Ovary (tissue), 9 donors: Measurements from ENCODE around the gene WDR37. TPM values are rescaled to one million over a fixed set of nuclear protein-coding genes. Genes with fewer than 3 reads are reported as not detected.

Experiments used
- DNase-seq, 5 donors: peaks; one replicate each; pipeline ENCODE4 v3.0.0-alpha.2; 2019 to 2020
- H3K27ac ChIP-seq, 2 donors: fragments of 200-600 bp; one replicate each; pipeline versions ENCODE4 v1.5.1 to v1.8.0; 2019 to 2022
- H3K27me3 ChIP-seq: fragments of 200-600 bp; one replicate; pipeline ENCODE4 v1.8.0; 2022
- H3K36me3 ChIP-seq: fragments of 200-600 bp; sonication (generic); one replicate; pipeline ENCODE4 v1.5.1; 2019
- H3K4me1 ChIP-seq: one replicate; pipeline ENCODE4 v1.8.1; 2013; ENCODE audit warnings: mild to moderate bottlenecking, moderate library complexity; ENCODE audit not compliant: insufficient read depth
- H3K4me3 ChIP-seq: fragments of 200-600 bp; sonication (generic); one replicate; pipeline ENCODE4 v1.5.1; 2017
- H3K9me3 ChIP-seq, 2 donors: fragments of 200-600 bp in 1 of 2; sonication (generic) in 1 of 2; one replicate each; pipeline versions ENCODE4 v1.5.1 to v1.8.1; 2013 to 2019; ENCODE audit warnings: mild to moderate bottlenecking in 1 of 2, moderate library complexity in 1 of 2
- EP300 ChIP-seq: sonication (generic); formaldehyde crosslinking; IDR thresholded peaks from one replicate; pipeline ENCODE4 v1.6.1; 2017; ENCODE audit warnings: antibody characterized with exemption
- POLR2A ChIP-seq: fragments of 450-650 bp; IDR thresholded peaks from one replicate; pipeline ENCODE4 v1.6.1; 2017; ENCODE audit warnings: antibody characterized with exemption, mild to moderate bottlenecking, moderate library complexity
- WGBS, 3 donors: extraction: QIAGEN DNeasy Blood & Tissue Kit in 1 of 3; methylation state at CpG; one replicate each; pipeline versions ENCODE4 v1.1.5 to v1.1.7; 2013 to 2017; 5-methylcytosine and 5-hydroxymethylcytosine counted together
- intact Hi-C, 4 donors: fragments of 100-400 bp; cut with DNase I; formaldehyde crosslinking; loops; one replicate each; pipeline versions ENCODE4 v1.11.0 to v1.15.1; 2022 to 2023
- polyA plus RNA-seq, 2 donors: library from polyadenylated mRNA; stranded (reverse); fragments of 200-250 nt in 1 of 2; fragments of 350-450 nt in 1 of 2; fragmentation: Illumina TruSeq in 1 of 2; extraction: RNeasy Lipid Tissue Mini Kit (QIAGEN cat#74804) in 1 of 2; gene quantifications; one replicate each; pipeline ENCODE4 v1.2.3, GENCODE V29; 2013 to 2014
- total RNA-seq, 7 donors: library from RNA; depleted of rRNA in 2 of 7; stranded (reverse); fragments of >200 nt in 2 of 7; fragmentation: NEBNext Ultra II Directional in 3 of 7; extraction: Animal tissue kit (Norgen Biotek cat#: 25700) in 3 of 7; gene quantifications; one replicate each; pipeline versions ENCODE4 v1.1.0 to v1.2.4, GENCODE V29; 2016 to 2023
- TF ChIP-seq, protein P1 (sequence below), 3 donors: fragments of 450-650 bp in 2 of 3; fragments of 200-600 bp in 1 of 3; IDR thresholded peaks; one replicate each; pipeline versions ENCODE4 v1.5.1 to v1.8.0; 2016 to 2022; ENCODE audit warnings: antibody characterized with exemption in 3 of 3, mild to moderate bottlenecking in 1 of 3
- donor health status: DM: no; HTN: no; CAD: no; lungs with moderate emphysema.
- donor health status: DM: no; HTN: no; CAD: no.
- donor health status: Bipolar disorder and iron deficiency.
- donor health status: DM: yes; HTN: yes; CAD: no.
- donor health status: DM: no; HTN: no; CAD: no.
- donor health status: DM: yes; HTN: yes; CAD: no.

The WDR37 gene
- total and polyA plus RNA-seq, 9 donors, result 6.6 to 20.0 (median 14.8) TPM

DNA sequence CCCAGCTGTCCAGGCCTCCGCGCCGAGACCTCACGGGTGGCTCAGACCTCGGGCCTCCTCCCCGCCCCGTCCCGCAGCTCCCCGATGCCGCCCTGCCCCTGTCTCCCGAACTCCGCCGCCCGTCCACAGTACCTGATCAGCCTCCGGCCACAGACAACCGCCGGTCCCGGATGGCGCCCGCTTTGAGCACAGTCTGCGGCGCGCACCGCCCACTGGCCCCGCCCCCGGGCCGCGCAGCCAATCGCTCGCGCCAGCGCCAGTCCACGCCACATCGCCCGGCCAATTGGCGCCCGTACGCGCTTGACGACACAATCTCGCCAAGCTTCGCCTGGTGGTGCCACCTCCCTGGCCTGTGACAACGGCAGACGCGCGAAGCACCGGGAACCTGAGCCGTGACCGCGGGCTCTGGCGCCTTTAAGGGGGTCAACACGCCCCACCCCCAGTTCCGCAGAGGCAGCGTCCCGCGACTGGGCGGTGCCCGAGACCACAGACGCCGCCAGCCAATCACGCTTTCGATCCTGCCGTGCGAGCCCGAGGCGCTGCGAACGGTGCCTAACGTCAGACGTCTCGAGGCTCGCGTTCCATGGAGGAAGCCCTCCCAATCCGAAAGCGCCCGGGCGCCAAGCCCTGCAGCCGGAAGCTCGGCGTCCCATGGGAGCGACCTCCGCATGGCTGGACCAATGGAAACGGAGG, 7.3 kb upstream of the WDR37 start, which contains the start of gene IDI1:
TSS of gene IDI1 (minus strand) at position 388 of the 693 bp plus-strand sequence. CDS start at position 272, 116 bp downstream.
- intact Hi-C loops, result loop anchor here in 1 of 4 donors (2.0 to 5.0 kb wide), 2 partner anchors 62 to 118 kb away; partner anchors contain the start of genes GTPBP4 and LARP4B
- WGBS, 3 donors, result 0 to 1% (median 1%) methylated on average over 41 to 83 of the region's 83 CpGs
- H3K27me3 ChIP-seq, result no peaks in the 10 kb centered on the region
- peak within 1 kb of the TSS; percentile 93 to 100 for H3K27ac ChIP-seq
- H3K36me3 ChIP-seq, result no peaks in the 10 kb centered on the region
- H3K4me1 ChIP-seq, result peaks cover 10% of the 10 kb centered on the region
- TF ChIP-seq, protein P1, sequence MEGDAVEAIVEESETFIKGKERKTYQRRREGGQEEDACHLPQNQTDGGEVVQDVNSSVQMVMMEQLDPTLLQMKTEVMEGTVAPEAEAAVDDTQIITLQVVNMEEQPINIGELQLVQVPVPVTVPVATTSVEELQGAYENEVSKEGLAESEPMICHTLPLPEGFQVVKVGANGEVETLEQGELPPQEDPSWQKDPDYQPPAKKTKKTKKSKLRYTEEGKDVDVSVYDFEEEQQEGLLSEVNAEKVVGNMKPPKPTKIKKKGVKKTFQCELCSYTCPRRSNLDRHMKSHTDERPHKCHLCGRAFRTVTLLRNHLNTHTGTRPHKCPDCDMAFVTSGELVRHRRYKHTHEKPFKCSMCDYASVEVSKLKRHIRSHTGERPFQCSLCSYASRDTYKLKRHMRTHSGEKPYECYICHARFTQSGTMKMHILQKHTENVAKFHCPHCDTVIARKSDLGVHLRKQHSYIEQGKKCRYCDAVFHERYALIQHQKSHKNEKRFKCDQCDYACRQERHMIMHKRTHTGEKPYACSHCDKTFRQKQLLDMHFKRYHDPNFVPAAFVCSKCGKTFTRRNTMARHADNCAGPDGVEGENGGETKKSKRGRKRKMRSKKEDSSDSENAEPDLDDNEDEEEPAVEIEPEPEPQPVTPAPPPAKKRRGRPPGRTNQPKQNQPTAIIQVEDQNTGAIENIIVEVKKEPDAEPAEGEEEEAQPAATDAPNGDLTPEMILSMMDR (IDR thresholded peaks at IDR 0.05), result peak in 1 of 3 donors; percentile 13
- TF ChIP-seq POLR2A (peak; percentile 85), EP300 (peak; percentile 26)
- H3K9me3 ChIP-seq, result no peaks in the 10 kb centered on the region
- DNase-seq, result peak; percentile 96 to 98 (median 97)
- peak within 1 kb of the TSS; percentile 94 for H3K4me3 ChIP-seq

DNA sequence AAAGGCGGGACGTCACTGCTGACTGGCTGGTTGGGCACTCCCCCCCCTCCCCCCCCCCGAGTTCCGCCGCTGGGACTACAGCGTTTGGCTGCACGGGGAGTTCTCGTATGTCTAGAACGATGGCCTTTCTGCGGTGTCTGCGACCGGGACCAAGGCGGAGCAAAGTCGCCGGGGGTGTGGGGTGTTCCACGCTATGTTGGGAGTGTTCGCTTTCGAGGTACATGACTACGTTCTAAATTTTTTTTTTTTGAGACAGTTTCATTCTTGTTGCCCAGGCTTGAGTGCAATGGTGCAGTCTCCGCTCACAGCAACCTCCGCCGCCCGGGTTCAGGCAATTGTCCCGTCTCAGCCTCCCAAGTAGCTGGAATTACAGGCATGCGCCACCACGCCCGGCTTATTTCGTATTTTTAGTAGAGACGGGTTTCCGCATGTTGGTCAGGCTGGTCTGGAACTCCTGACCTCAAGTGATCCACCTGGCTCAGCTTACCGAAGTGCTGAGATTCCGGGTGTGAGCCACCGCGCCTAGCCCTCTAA, 6.7 kb upstream of the WDR37 start:
- H3K36me3 ChIP-seq, result no peaks in the 10 kb centered on the region
- TF ChIP-seq EP300, result no peak
- TF ChIP-seq, protein P1 (IDR thresholded peaks at IDR 0.05), result no peak
- TF ChIP-seq POLR2A, result no peak
- peaks cover 5% of the 10 kb centered on the region for H3K4me1 ChIP-seq
- no peak for DNase-seq
- intact Hi-C loops, result loop anchor here in 1 of 4 donors (2.0 to 5.0 kb wide), 2 partner anchors 62 to 119 kb away; partner anchors contain the start of genes GTPBP4 and LARP4B
- peak overlapping the region; percentile 94 for H3K4me3 ChIP-seq
- WGBS, 3 donors, result 1% methylated on average over 34 of the region's 34 CpGs
- no peaks in the 10 kb centered on the region for H3K9me3 ChIP-seq
- H3K27ac ChIP-seq, result peak overlapping the region; percentile 93 to 100
- no peaks in the 10 kb centered on the region for H3K27me3 ChIP-seq

DNA sequence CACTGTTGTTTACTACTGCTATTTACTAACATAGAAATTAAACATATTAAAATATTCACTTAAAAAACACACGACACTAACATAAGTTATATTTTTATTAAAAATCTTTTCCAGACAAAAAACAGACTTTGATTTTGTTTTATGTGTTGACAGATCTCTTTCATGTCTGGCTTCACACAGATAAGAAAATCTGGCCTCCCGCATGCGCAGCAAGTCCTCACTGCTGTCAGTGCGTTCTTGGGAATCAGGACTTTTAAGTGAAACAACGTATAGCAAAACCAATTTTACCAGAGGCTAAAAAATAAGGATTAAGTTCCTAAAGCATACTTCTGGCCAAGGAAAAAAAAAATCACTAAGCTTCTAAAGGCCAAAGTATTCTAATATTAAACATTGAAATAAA, 6.0 kb upstream of the WDR37 start:
- no peak overlapping the region for H3K27ac ChIP-seq
- intact Hi-C loops, result loop anchor here in 2 of 4 donors (10.0 kb wide), 2 partner anchors 115 to 365 kb away; partner anchors contain the start of genes DIP2C (in 1 of the 2) and LARP4B (in 1 of the 2)
- no peaks in the 10 kb centered on the region for H3K27me3 ChIP-seq
- H3K4me1 ChIP-seq, result peaks cover 8% of the 10 kb centered on the region
- TF ChIP-seq, protein P1 (IDR thresholded peaks at IDR 0.05), result no peak
- TF ChIP-seq POLR2A (no peak), EP300 (no peak)
- no peaks in the 10 kb centered on the region for H3K9me3 ChIP-seq
- WGBS, 3 donors, result 26 to 42% (median 38%) methylated on average over 5 of the region's 5 CpGs
- no peak for DNase-seq
- H3K4me3 ChIP-seq, result peak overlapping the region; percentile 94
- H3K36me3 ChIP-seq, result no peaks in the 10 kb centered on the region

DNA sequence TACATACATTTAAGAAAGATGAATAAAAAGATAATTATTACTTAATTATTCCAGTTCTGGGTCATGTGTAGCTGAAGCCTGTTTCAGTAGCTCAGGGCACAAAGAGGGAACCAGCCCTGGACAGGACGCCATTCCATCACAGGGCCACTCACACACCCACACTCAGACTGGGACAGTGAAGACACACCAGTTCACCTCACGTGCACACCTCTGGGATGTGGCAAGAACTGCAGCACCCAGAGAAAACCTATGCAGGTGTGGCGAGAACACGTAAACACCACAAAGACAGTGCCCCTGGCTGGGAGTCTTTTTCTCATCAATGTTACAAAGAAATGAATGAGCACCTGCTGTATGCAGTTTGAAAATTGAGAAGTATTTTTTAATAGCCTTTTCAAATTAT, 5.6 kb upstream of the WDR37 start:
- intact Hi-C loops, result loop anchor here in 2 of 4 donors (10.0 kb wide), 2 partner anchors 116 to 366 kb away; partner anchors contain the start of genes DIP2C (in 1 of the 2) and LARP4B (in 1 of the 2)
- no peaks in the 10 kb centered on the region for H3K36me3 ChIP-seq
- no peak overlapping the region for H3K4me3 ChIP-seq
- peaks cover 10% of the 10 kb centered on the region for H3K4me1 ChIP-seq
- WGBS, 3 donors, result 74 to 80% (median 79%) methylated on average over 4 of the region's 4 CpGs
- H3K27me3 ChIP-seq, result no peaks in the 10 kb centered on the region
- DNase-seq, result no peak
- TF ChIP-seq, protein P1 (IDR thresholded peaks at IDR 0.05), result no peak
- TF ChIP-seq POLR2A (no peak), EP300 (no peak)
- H3K27ac ChIP-seq, result no peak overlapping the region
- no peaks in the 10 kb centered on the region for H3K9me3 ChIP-seq
